ENCODE data around the gene IFNL4.
"Not testable (repeated sequence)": the region's sequence is repeated elsewhere in the genome, so short reads cannot be mapped to it uniquely, and the experiment has no call there.

Gene IFNL4

GRCh38 chr19:39223703-39224279 is 24.9 kb downstream of the IFNL4 start:
- DNase-seq (ENCODE audit: low spot score): no peak

DNA sequence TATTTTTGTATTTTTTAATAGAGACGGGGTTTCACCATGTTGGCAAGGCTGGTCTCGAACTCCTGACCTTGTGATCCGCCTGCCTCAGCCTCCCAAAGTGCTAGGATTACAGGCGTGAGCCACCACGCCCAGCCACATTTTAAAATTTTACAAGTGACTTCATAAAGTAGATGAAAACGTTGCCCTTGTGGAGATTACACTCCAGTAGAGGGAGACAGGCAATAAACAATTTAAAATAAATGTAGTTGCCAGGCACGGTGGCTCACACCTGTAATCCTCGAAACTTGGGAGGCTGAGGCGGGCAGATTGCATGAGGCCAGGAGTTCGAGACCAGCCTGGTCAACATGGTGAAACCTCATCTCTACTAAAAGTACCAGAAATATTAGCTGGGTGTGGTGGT is 29.5 kb downstream of the IFNL4 start:
- DNase-seq (ENCODE audit: low spot score): not testable (repeated sequence)

DNA sequence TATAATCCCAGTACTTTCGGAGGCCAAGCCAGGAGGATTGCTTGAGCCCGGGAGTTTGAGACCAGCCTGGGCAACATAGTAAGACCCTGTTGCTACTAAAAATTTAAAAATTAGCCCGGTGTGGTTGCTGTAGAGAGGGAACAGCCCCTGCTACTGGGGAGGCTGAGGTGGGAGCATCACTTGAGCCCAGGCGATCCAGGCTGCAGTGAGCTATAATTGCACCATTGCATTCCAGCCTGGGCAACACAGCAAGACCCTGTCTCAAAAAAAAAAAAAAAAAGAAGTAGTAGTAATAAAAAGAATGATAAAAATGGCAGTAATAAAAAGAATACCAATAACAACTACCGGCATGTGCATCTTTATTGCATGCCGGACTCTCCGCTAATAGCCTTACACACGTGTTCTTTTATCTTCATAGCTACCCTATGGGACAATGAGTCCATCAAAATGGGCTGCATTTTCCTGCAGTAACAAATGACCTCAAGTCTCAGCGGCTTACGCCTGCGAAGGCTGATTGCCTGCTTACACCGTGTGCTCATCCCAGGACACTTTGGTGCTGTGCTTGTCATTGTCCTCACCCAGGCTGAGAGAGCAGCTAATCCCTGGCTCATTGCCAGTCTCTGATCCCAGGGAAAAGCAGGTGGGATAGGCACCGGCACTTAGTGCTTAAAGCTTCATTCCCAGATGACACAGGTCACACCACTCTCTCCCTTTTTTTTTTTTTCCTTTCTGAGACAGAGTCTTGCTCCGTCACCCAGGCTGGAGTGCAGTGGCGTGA is 30.2 kb downstream of the IFNL4 start:
- no peak for DNase-seq (ENCODE audit: low spot score)

DNA sequence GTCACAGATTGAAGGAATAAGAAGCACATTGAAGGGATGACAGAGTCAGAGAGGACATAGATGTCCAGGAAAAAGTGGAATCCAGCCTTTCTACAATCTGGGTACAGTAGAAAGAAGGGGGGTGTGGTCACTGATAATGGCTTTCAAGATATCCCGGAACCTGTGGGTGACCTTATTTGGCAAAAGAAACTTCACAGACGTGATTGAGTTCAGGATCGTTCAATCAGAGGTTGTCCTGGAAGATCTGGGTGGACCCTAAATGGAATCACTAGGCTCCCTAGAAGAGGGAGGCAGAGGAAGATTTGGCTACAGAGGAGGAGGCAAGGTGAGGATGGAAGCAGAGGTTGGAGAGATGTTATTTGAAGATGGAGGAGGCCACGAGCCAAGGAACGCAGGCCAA is 31.6 kb downstream of the IFNL4 start:
- no peak for DNase-seq (ENCODE audit: low spot score)

DNA sequence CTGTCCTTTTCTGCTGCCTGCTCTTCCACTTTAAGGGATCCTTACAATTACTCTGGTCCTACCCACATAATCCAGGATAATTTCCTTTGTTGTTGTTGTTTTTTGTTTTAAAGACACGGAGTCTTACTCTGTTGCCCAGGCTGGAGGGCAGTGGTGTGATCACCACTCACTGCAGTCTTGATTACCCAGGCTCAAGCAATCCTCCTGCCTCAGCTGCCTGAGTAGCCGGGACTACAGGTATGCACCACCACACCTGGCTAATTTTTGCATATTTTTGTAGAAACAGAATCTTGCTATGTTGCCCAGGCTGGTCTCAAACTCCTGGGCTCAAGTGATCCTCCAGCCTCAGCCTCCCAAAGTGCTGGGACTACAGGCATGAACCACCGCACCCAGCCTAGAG is 33.3 kb downstream of the IFNL4 start:
- DNase-seq (ENCODE audit: low spot score): not testable (repeated sequence)

- DNase-seq (ENCODE audit: low spot score): no peak
These were observed 36.3 kb downstream of the IFNL4 start for GRCh38 chr19:39212375-39212742.

GRCh38 chr19:39211731-39212374 is 36.8 kb downstream of the IFNL4 start:
- DNase-seq (ENCODE audit: low spot score): no peak

DNA sequence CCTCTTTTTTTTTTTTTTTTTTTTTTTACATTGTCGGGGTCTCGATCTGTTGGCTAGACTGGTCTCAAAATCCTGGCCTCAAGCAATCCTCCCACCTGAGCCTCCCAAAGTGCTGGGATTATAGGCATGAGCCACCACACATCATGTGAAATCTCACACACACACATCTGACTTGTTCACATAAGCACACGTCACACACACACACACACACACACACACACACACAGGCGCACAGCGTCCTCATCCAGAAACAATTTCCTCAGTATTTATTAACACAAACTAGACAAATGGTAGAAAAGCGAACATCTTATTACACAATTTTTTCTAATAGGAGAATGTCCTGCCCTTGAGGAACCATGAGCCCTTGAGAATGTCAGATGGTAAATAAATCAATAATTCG is 39.5 kb downstream of the IFNL4 start:
- no peak for DNase-seq (ENCODE audit: low spot score)

DNA sequence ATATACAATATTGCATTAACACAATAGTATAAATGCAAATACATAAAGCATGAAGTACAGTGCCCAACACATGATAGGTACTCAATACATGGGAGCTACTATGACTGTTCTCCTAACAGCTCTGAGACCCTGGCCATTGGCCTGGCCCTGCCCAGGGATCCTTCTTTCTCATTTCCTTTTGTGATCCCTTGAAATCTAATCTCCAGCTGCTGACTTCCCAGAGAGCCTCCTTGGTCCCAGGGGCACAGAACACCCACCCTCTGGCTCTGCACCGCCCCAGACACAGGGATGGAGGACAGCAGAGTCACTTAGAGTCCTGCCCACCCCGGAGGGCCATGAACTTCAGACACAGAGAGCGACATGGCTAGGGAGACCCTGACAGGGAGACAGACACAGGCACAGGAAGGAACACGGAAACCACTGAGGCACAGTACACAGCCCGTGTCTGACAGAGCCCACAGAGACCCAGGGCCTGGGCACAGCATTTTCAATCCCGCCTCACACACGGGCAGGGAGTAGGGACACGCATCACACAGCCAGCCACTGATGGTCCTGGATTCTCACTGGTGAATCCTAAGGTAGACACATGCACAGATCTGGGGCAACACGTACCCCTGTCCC is 40.4 kb downstream of the IFNL4 start:
- no peak for DNase-seq (ENCODE audit: low spot score)

GRCh38 chr19:39207293-39207836 is 41.3 kb downstream of the IFNL4 start:
- no peak for DNase-seq (ENCODE audit: low spot score)

DNA sequence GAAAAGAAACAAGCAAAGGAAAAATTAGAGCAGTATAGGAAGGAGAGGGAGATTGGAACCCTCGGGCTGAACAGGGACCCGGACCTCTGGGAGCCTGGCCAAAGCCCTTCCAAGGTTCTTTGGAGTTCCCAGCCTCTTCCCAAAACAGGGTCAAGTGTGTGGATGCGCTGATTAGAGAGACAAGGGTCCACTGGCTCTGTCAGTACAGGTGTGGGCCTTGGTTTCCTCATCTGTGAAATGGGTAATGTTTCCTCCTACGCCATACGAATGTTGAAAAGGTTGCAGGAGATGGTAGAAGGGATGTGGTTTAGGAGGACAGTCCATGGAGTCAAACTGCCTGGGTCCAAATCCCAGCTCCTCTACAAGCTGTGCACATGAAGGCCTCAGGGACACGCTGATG is 42.5 kb downstream of the IFNL4 start:
- no peak for DNase-seq (ENCODE audit: low spot score)

DNA sequence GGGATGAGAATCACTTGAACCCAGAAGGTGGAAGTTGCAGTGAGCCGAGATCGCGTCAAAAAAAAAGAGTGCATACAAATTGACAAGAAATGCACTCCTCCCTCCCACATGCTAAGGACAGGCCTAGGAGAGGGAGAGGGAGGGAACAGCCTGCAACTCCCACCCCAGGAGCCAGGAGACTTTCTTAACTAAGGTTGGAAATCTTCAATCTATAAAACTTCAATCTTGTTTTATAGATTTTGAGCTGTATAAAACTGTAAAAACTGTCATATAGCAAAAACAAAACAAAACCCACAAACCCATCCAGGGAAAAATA is 43.2 kb downstream of the IFNL4 start:
- no peak for DNase-seq (ENCODE audit: low spot score)

GRCh38 chr19:39203372-39204341 is 45.0 kb downstream of the IFNL4 start, which contains the start of gene SYCN:
SYCN (minus strand) TSS chr19:39204263; CDS start chr19:39204254, 9 bp downstream.
- DNase-seq (ENCODE audit: low spot score): no peak

GRCh38 chr19:39202998-39203355 is 45.7 kb downstream of the IFNL4 start:
- no peak for DNase-seq (ENCODE audit: low spot score)

GRCh38 chr19:39200803-39201115 is 47.9 kb downstream of the IFNL4 start:
- DNase-seq (ENCODE audit: low spot score): no peak

GRCh38 chr19:39200066-39200802 is 48.4 kb downstream of the IFNL4 start:
- DNase-seq (ENCODE audit: low spot score): no peak

GRCh38 chr19:39199025-39199424 is 49.6 kb downstream of the IFNL4 start:
- no peak for DNase-seq (ENCODE audit: low spot score)

DNA sequence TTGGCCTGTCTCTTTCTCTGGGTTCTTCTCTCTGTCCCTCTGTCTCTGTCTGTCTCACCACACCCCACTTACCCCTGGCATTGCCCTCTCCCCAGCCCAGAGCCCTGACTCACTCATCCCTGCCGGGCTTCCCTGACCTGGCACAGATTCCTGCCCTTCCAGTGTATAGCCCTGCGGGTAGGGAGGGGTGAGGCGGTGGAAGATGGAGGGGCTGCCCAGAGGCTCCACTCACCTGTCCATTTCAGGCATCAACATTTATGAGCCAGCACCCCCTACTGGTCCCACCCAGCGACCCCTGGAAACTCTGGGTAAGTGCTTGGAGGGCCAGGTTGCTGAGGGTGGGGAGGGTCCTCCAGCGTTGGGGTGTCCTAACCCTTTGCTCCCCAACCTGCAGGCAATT is 50.8 kb downstream of the IFNL4 start:
- DNase-seq (ENCODE audit: low spot score): no peak

DNA sequence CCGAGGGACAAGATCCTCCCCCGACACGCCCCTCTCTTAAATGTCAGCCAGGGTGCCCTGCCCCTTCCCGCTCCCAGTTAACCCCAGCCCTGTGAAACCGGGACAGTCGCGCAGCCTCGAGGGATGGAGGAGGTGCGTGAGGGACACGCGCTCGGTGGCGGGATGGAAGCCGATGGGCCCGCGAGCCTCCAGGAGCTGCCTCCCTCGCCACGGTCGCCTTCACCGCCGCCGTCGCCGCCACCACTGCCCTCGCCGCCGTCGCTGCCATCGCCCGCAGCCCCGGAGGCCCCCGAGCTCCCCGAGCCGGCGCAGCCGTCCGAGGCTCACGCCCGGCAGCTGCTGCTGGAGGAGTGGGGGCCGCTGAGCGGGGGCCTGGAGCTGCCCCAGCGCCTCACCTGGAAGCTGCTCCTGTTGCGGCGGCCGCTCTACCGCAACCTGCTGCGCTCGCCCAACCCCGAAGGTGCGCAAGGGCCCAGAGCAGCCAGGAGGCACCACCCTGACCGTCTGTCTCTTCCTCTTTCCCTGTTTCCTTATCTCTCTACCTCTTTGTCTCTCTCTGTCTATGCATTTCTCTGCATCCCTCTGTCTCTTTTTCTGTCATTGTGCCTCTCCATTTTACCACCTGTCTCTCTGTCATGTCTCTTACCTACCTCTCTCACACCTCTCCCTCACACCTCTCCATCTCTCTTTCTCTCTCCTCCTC is 51.6 kb downstream of the IFNL4 start, which contains the start of gene NCCRP1:
Gene NCCRP1, plus strand, starts transcription at position 105 of the 703 bp plus-strand sequence. Its CDS starts 19 bp downstream, at position 124.
- DNase-seq (ENCODE audit: low spot score): no peak

DNA sequence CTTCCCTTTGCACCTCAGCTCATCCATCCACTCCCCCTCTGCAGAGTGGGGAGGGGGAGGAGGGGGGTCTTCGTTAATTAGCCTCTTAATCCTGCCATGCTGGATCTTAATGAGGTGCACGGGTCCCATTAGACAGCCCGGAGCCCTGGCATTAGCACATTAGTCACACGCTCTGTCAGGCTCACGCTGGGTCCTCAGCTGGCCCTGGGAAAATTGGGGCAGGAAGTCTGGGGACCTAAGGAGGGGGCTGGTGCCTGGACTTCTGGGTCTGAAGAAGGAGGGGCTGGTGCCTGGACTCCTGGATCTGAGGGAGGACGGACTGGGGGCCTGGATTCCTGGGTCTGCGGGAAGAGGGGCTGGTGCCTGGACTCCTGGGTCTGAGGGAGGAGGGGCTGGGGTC is 52.3 kb downstream of the IFNL4 start:
- no peak for DNase-seq (ENCODE audit: low spot score)
